H1 (cell line): Measurements from ENCODE around the gene RAD51B. TPM values are rescaled to one million over a fixed set of nuclear protein-coding genes. Genes with fewer than 3 reads are reported as not detected.

ENCODE experiments used
- CTCF ChIA-PET: fragments of 300-600 bp; sonication (Branson Sonifier 250); formaldehyde crosslinking; loops from one replicate; lab custom pipeline; 2021; ENCODE audit not compliant: partially characterized antibody; lab: Charles Lee
- POLR2A ChIA-PET: fragments of 300-600 bp; sonication (Branson Sonifier 250); formaldehyde crosslinking; loops from one replicate; lab custom pipeline; 2021; ENCODE audit warnings: inconsistent platforms; ENCODE audit not compliant: partially characterized antibody; lab: Charles Lee
- DNase-seq, 2 experiments: peaks; one replicate each; pipeline versions ENCODE4 v3.0.0 to v3.0.0-alpha.2; 2010 to 2022; ENCODE audit warnings: low spot score in 2 of 2, low read depth in 1 of 2, mixed read lengths in 1 of 2
- FAIRE-seq: peaks from 2 replicates; lab custom pipeline; 2011; peaks lifted over from hg19 to GRCh38; lab: Jason Lieb, UNC
- H2AFZ ChIP-seq: 2 replicates; pipeline ENCODE4 v1.8.1; 2012; ENCODE audit warnings: low read length, inconsistent platforms
- H2AK5ac ChIP-seq: 2 replicates; pipeline ENCODE4 v1.6.1; 2013; ENCODE audit warnings: low read depth, low read length
- H2BK120ac ChIP-seq: replicated peaks from 2 replicates; pipeline ENCODE3; 2013; ENCODE audit warnings: low read depth, low read length, inconsistent platforms
- H2BK12ac ChIP-seq: 2 replicates; pipeline ENCODE4 v1.6.1; 2013; ENCODE audit warnings: low read depth, low read length
- H2BK15ac ChIP-seq: 2 replicates; pipeline ENCODE4 v1.6.1; 2013; ENCODE audit warnings: low read length
- H2BK20ac ChIP-seq: 2 replicates; pipeline ENCODE4 v1.6.1; 2013; ENCODE audit warnings: low read length
- H2BK5ac ChIP-seq: 2 replicates; pipeline ENCODE4 v1.6.1; 2013; ENCODE audit warnings: low read depth, low read length
- H3K14ac ChIP-seq: 2 replicates; pipeline ENCODE4 v1.6.1; 2013; ENCODE audit warnings: inconsistent platforms; ENCODE audit not compliant: insufficient read length
- H3K18ac ChIP-seq: 2 replicates; pipeline ENCODE4 v1.6.1; 2013; ENCODE audit warnings: low read length; ENCODE audit errors: extremely low read depth
- H3K23ac ChIP-seq: 2 replicates; pipeline ENCODE4 v1.6.1; 2013; ENCODE audit warnings: inconsistent platforms; ENCODE audit not compliant: insufficient read length
- H3K23me2 ChIP-seq: 2 replicates; pipeline ENCODE4 v1.6.1; 2013; ENCODE audit warnings: low read depth, low read length
- H3K27ac ChIP-seq: 2 replicates; pipeline ENCODE4 v1.6.1; 2011; ENCODE audit warnings: low read depth, low read length, inconsistent platforms
- H3K27me3 ChIP-seq, 4 experiments: replicated peaks in 1 of 4; 1 replicate in 1 of 4; 2 replicates in 3 of 4; pipeline versions ENCODE4 v1.6.1 to v1.8.1; 2011 to 2013; ENCODE audit warnings: low read length in 3 of 4, mild to moderate bottlenecking in 3 of 4, inconsistent platforms in 2 of 4, mixed read lengths in 2 of 4, moderate library complexity in 1 of 4; ENCODE audit not compliant: control insufficient read depth in 3 of 4, insufficient read depth in 3 of 4; ENCODE audit errors: extremely low read depth in 1 of 4
- H3K36me3 ChIP-seq, 4 experiments: 2 replicates each; pipeline versions ENCODE4 v1.6.1 to v1.8.1; 2011 to 2013; ENCODE audit warnings: mild to moderate bottlenecking in 4 of 4, low read length in 3 of 4, moderate library complexity in 2 of 4, control low read depth in 1 of 4, inconsistent platforms in 1 of 4; ENCODE audit not compliant: insufficient read depth in 4 of 4, control insufficient read depth in 2 of 4
- H3K4ac ChIP-seq: replicated peaks from 2 replicates; pipeline ENCODE3; 2013; ENCODE audit warnings: low read length, low read depth, mixed read lengths, inconsistent platforms; ENCODE audit not compliant: insufficient read length
- H3K4me1 ChIP-seq, 4 experiments: replicated peaks in 1 of 4; 1 replicate in 1 of 4; 2 replicates in 3 of 4; pipeline versions ENCODE4 v1.6.1 to v1.8.1; 2011 to 2013; ENCODE audit warnings: low read length in 3 of 4, inconsistent platforms in 2 of 4, mixed read lengths in 1 of 4; ENCODE audit not compliant: insufficient read depth in 4 of 4, control insufficient read depth in 3 of 4
- H3K4me2 ChIP-seq, 2 experiments: 2 replicates each; pipeline versions ENCODE4 v1.6.1 to v1.8.1; 2011 to 2013; ENCODE audit warnings: low read depth in 2 of 2, low read length in 2 of 2, control low read depth in 1 of 2, inconsistent platforms in 1 of 2, mild to moderate bottlenecking in 1 of 2; ENCODE audit not compliant: insufficient read depth in 1 of 2
- H3K4me3 ChIP-seq, 4 experiments: fragments of 200-600, 300-600 bp in 1 of 4; sonication (generic), shearing (Covaris generic), sonication (Bioruptor Twin) in 1 of 4; 2 replicates each; pipeline versions ENCODE4 v1.5.1 to v1.8.1; 2011 to 2016; ENCODE audit warnings: low read length in 4 of 4, low read depth in 3 of 4, control low read depth in 2 of 4, inconsistent platforms in 2 of 4, mild to moderate bottlenecking in 2 of 4, mixed read lengths in 1 of 4, moderate library complexity in 1 of 4; ENCODE audit not compliant: insufficient read depth in 2 of 4; ENCODE audit errors: extremely low read depth in 1 of 4
- H3K56ac ChIP-seq: replicated peaks from 2 replicates; pipeline ENCODE3; 2013; ENCODE audit warnings: low read depth, mild to moderate bottlenecking, mixed read lengths, low read length, inconsistent platforms; ENCODE audit not compliant: insufficient read length
- H3K79me1 ChIP-seq: 2 replicates; pipeline ENCODE4 v1.6.1; 2013; ENCODE audit warnings: low read depth, low read length, control low read depth
- H3K79me2 ChIP-seq, 2 experiments: 2 replicates each; pipeline versions ENCODE4 v1.6.1 to v1.8.1; 2012 to 2013; ENCODE audit warnings: low read length in 2 of 2, mild to moderate bottlenecking in 2 of 2, inconsistent platforms in 1 of 2; ENCODE audit not compliant: insufficient read depth in 2 of 2, control insufficient read depth in 1 of 2
- H3K9ac ChIP-seq, 4 experiments: replicated peaks in 1 of 4; 1 replicate in 1 of 4; 2 replicates in 3 of 4; pipeline versions ENCODE4 v1.6.1 to v1.8.1; 2011 to 2013; ENCODE audit warnings: low read depth in 3 of 4, low read length in 3 of 4, control low read depth in 2 of 4, mild to moderate bottlenecking in 2 of 4, moderate library complexity in 2 of 4, inconsistent platforms in 1 of 4; ENCODE audit errors: extremely low read depth in 1 of 4
- H3K9me3 ChIP-seq, 2 experiments: 2 replicates each; pipeline versions ENCODE4 v1.6.1 to v1.8.1; 2012 to 2013; ENCODE audit warnings: mild to moderate bottlenecking in 2 of 2, moderate library complexity in 2 of 2, control low read depth in 1 of 2, inconsistent platforms in 1 of 2, low read depth in 1 of 2, low read length in 1 of 2, mixed read lengths in 1 of 2; ENCODE audit not compliant: insufficient read depth in 2 of 2
- H4K20me1 ChIP-seq, 2 experiments: replicated peaks in 1 of 2; 2 replicates each; pipeline versions ENCODE3 to v1.8.1; 2011 to 2013; ENCODE audit warnings: inconsistent platforms in 2 of 2, low read length in 2 of 2, mild to moderate bottlenecking in 1 of 2; ENCODE audit not compliant: insufficient read depth in 2 of 2, control insufficient read depth in 1 of 2
- H4K5ac ChIP-seq: 2 replicates; pipeline ENCODE4 v1.6.1; 2013; ENCODE audit warnings: low read length, low read depth, mixed read lengths, inconsistent platforms; ENCODE audit not compliant: insufficient read length
- H4K8ac ChIP-seq: 2 replicates; pipeline ENCODE4 v1.8.0; 2013; ENCODE audit warnings: mild to moderate bottlenecking, moderate library complexity, low read length, inconsistent platforms; ENCODE audit not compliant: insufficient read depth; ENCODE audit errors: extremely low read depth
- H4K91ac ChIP-seq: replicated peaks from 2 replicates; pipeline ENCODE3; 2013; ENCODE audit warnings: low read length, mixed read lengths, inconsistent platforms; ENCODE audit not compliant: insufficient read length
- CTCF ChIP-seq, 3 experiments: IDR thresholded peaks; 1 replicate in 2 of 3; 2 replicates in 1 of 3; pipeline versions ENCODE4 v1.5.1 to v1.6.1; 2011; ENCODE audit warnings: low read length in 3 of 3, mild to moderate bottlenecking in 3 of 3, inconsistent platforms in 2 of 3, low read depth in 1 of 3, moderate library complexity in 1 of 3; ENCODE audit not compliant: insufficient read depth in 1 of 3; ENCODE audit errors: control extremely low read depth in 1 of 3
- HDAC2 ChIP-seq, 2 experiments: fragments of 300-600 bp in 1 of 2; sonication (generic) in 1 of 2; IDR thresholded peaks; 2 replicates each; pipeline ENCODE4 v1.6.1; 2011 to 2012; ENCODE audit warnings: low read depth in 2 of 2, low read length in 2 of 2, mild to moderate bottlenecking in 2 of 2, moderate library complexity in 2 of 2, borderline replicate concordance in 1 of 2, inconsistent platforms in 1 of 2
- KDM4A ChIP-seq: IDR thresholded peaks from one replicate; pipeline ENCODE4 v1.7.1; 2012; ENCODE audit warnings: low read depth, mild to moderate bottlenecking, moderate library complexity, low read length, inconsistent platforms; ENCODE audit not compliant: severe bottlenecking
- SRF ChIP-seq: IDR thresholded peaks from 2 replicates; pipeline ENCODE4 v1.6.1; 2011; ENCODE audit warnings: mild to moderate bottlenecking, low read depth, low read length, moderate library complexity
- WGBS, 2 experiments: shearing (Covaris generic) in 1 of 2; methylation state at CpG; one replicate each; pipeline versions ENCODE4 v1.1.6 to v1.1.7; 2013 to 2015; ENCODE audit warnings: low lambda C conversion rate in 2 of 2, mixed read lengths in 2 of 2, inconsistent platforms in 1 of 2, low coverage in 1 of 2, missing lambda C conversion rate in 1 of 2; ENCODE audit not compliant: insufficient replicate concordance in 2 of 2, insufficient coverage in 1 of 2, insufficient read length in 1 of 2; ENCODE audit errors: extremely low coverage in 1 of 2, missing lambda C conversion rate in 1 of 2; 5-methylcytosine and 5-hydroxymethylcytosine counted together
- polyA plus RNA-seq, 7 experiments: library from polyadenylated mRNA; depleted of rRNA in 3 of 7; stranded (reverse) in 5 of 7; unstranded in 2 of 7; fragments of >200 nt in 5 of 7; fragments of 200-250 nt in 2 of 7; gene quantifications; 1 replicate in 5 of 7; 2 replicates in 1 of 7; 4 replicates in 1 of 7; pipeline versions ENCODE4 v1.2.1 to v1.2.3, GENCODE V29; 2011 to 2013; ENCODE audit warnings: missing spikeins in 2 of 7, mixed read lengths in 2 of 7
- total RNA-seq: library from RNA; stranded (reverse); fragmentation: NEBNext Ultra II Directional; extraction: Animal tissue kit (Norgen Biotek cat#: 25700); gene quantifications from 2 replicates; pipeline ENCODE4 v1.2.1, GENCODE V29; 2021

RAD51B gene
- total and polyA plus RNA-seq, 2 of the 8 experiments (the other 6 are each of a cell fraction or from before 2014, with no cell fraction given): 3.9 to 14.9 TPM

- H2BK12ac ChIP-seq: no peak overlapping the region
- no peaks in the 10 kb centered on the region for H4K20me1 ChIP-seq
- H3K9me3 ChIP-seq: no peaks in the 10 kb centered on the region; a peak in 1 of 4 replicates
- no peak overlapping the region for H3K4ac ChIP-seq
- no peak overlapping the region for H3K4me2 ChIP-seq
- no peak overlapping the region for H2AFZ ChIP-seq
- H2BK120ac ChIP-seq: no peak overlapping the region
- no peak overlapping the region for H3K27ac ChIP-seq
- no peak overlapping the region for H2BK20ac ChIP-seq
- no peak overlapping the region for H2AK5ac ChIP-seq
- no peak overlapping the region for H4K5ac ChIP-seq
- CTCF ChIA-PET: interaction anchor here (0.9 to 3.1 kb wide), 6 partner anchors 12 to 167 kb away, joined by 3 to 11 read pairs (median 4); no protein-coding TSS in a partner anchor
- no peaks in the 10 kb centered on the region for H3K36me3 ChIP-seq
- H2BK15ac ChIP-seq: no peak overlapping the region
- no peak overlapping the region for H3K18ac ChIP-seq
- no peak overlapping the region for H3K4me3 ChIP-seq
- no peak overlapping the region for H3K14ac ChIP-seq
- 93% methylated on average over 11 of the region's 11 CpGs; no CpG with 5 or more reads in 1 of the 2 experiments for WGBS, 2 experiments
- H2BK5ac ChIP-seq: no peak overlapping the region
- no peaks in the 10 kb centered on the region; a peak in 1 of 4 replicates for H3K79me2 ChIP-seq
- H3K23me2 ChIP-seq: no peaks in the 10 kb centered on the region
- H3K56ac ChIP-seq: no peak overlapping the region
- H4K8ac ChIP-seq: no peak overlapping the region
- no peak overlapping the region for H3K23ac ChIP-seq
- FAIRE-seq (no peak), DNase-seq (no peak)
- peaks cover 0 to 7% (median 4%) of the 10 kb centered on the region in 4 experiments; a peak in 2 of 7 replicates for H3K4me1 ChIP-seq
- H3K27me3 ChIP-seq: no peaks in the 10 kb centered on the region
- H3K9ac ChIP-seq: no peak overlapping the region
- TF ChIP-seq CTCF (IDR thresholded peaks at IDR 0.05; ENCODE audit: control extremely low read depth in 1 of 3, insufficient read depth in 1 of 3, low read depth in 1 of 3, low read length in 3 of 3): no peak
- TF ChIP-seq HDAC2 (IDR thresholded peaks at IDR 0.05; ENCODE audit: borderline replicate concordance in 1 of 2, low read depth in 2 of 2, low read length in 2 of 2): no peak
- TF ChIP-seq KDM4A: no peak
- TF ChIP-seq SRF: no peak
- POLR2A ChIA-PET: interaction anchor here (1.0 to 1.2 kb wide), 2 partner anchors 19 to 134 kb away, joined by 3 read pairs; no protein-coding TSS in a partner anchor
- no peaks in the 10 kb centered on the region for H3K79me1 ChIP-seq
- no peak overlapping the region for H4K91ac ChIP-seq
These were observed 858.3 kb downstream of the RAD51B start for GRCh38 chr14:68677901-68678300.
